Choroid plexus epithelial cell (primary cell): ENCODE data around the gene AACS.
A peak's percentile ranks its signal among the peaks of the same experiment; 100 is the strongest.

Source experiments
- DNase-seq: peaks from one replicate; pipeline ENCODE4 v3.0.0-alpha.2; 2010; ENCODE audit warnings: low read depth
- H3K4me3 ChIP-seq: 2 replicates; pipeline ENCODE4 v1.5.1; 2011; ENCODE audit warnings: low read depth, mild to moderate bottlenecking, control low read depth, low read length, moderate library complexity
- TF ChIP-seq, protein P1 (sequence below): conservative IDR thresholded peaks from 2 replicates; pipeline ENCODE4 v1.5.1; 2011; ENCODE audit warnings: low read depth, mild to moderate bottlenecking, control low read depth, inconsistent platforms, low read length, moderate library complexity

AACS gene, protein sequence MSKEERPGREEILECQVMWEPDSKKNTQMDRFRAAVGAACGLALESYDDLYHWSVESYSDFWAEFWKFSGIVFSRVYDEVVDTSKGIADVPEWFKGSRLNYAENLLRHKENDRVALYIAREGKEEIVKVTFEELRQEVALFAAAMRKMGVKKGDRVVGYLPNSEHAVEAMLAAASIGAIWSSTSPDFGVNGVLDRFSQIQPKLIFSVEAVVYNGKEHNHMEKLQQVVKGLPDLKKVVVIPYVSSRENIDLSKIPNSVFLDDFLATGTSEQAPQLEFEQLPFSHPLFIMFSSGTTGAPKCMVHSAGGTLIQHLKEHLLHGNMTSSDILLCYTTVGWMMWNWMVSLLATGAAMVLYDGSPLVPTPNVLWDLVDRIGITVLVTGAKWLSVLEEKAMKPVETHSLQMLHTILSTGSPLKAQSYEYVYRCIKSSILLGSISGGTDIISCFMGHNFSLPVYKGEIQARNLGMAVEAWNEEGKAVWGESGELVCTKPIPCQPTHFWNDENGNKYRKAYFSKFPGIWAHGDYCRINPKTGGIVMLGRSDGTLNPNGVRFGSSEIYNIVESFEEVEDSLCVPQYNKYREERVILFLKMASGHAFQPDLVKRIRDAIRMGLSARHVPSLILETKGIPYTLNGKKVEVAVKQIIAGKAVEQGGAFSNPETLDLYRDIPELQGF

DNA sequence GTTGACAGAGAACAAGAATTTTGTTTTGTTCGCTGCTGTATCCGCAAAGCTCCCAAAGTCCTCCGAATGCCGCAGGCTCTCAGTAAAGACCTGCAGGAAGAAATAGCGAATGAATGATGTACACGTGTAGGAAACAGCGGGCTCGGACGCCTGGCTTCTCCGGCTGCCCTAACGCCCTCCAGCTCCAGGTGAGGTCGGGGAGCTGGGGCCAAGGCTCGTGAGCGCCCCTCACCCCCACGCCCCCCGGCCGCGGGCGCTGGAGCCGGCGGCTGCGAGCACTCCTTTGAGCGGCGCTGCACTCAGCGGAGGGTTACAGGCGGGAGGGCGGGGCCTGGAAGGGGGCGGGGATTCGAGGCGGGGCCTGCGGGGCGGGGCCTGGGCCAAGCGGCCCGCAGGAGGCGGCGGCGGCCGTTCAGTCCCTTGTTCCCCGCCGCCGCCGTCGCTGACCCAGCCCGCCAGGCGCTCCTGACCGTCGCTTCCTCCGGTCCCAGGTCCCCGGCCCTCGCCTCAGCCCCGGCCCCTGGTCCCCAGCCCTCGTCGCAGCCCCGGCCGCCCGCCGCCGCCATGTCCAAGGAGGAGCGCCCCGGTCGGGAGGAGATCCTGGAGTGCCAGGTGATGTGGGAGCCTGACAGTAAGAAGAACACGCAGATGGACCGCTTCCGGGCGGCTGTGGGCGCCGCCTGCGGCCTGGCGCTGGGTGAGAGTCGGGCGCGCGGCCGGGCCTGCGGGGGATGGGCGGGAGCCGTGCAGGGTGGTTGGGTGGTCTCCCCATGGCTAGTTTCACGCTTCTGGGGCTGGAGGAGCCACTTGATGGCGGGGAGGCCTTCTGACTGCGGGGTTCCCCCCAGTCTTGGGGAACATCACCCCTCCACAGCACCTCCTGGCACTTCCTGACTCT lies at the start of gene AACS:
AACS (plus strand) TSS at position 415 of the 898 bp plus-strand sequence; CDS start at position 565, 150 bp downstream.
- H3K4me3 ChIP-seq = peak within 1 kb of the TSS; percentile 76
- TF ChIP-seq, protein P1, sequence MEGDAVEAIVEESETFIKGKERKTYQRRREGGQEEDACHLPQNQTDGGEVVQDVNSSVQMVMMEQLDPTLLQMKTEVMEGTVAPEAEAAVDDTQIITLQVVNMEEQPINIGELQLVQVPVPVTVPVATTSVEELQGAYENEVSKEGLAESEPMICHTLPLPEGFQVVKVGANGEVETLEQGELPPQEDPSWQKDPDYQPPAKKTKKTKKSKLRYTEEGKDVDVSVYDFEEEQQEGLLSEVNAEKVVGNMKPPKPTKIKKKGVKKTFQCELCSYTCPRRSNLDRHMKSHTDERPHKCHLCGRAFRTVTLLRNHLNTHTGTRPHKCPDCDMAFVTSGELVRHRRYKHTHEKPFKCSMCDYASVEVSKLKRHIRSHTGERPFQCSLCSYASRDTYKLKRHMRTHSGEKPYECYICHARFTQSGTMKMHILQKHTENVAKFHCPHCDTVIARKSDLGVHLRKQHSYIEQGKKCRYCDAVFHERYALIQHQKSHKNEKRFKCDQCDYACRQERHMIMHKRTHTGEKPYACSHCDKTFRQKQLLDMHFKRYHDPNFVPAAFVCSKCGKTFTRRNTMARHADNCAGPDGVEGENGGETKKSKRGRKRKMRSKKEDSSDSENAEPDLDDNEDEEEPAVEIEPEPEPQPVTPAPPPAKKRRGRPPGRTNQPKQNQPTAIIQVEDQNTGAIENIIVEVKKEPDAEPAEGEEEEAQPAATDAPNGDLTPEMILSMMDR = no peak
- DNase-seq = peak; percentile 74

DNA sequence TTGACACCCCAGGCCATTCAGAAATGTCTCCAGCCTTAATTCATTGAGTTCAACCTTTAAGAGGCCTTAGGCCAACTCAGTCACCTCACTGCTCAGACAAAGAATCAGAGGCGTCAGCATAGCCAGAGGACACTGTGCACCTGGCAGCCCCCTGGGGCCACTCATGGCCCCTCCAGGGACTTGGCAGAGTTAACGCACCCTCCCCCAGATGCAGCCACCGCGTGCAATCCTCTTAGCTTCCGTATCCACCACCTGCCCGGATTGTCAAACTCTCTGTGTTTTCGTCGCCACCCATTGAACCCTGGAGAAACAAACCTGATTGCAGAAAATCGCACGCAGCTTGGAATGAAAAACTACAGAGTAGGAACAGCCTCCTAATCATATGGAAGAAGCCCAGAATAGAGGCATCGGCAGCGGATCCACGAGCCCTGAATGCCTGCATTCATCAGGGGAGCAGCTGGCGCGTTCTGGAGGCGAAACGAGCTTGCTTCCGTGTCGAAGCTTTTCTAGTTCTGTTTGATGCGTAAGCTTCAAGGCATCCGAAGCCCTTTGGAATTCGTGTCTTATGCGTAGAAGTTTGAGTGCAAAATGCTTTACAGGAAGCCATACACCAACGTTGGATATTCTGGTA lies 49.4 kb upstream of the AACS start:
- H3K4me3 ChIP-seq = no peak overlapping the region
- TF ChIP-seq, protein P1 = no peak
- no peak for DNase-seq

DNA sequence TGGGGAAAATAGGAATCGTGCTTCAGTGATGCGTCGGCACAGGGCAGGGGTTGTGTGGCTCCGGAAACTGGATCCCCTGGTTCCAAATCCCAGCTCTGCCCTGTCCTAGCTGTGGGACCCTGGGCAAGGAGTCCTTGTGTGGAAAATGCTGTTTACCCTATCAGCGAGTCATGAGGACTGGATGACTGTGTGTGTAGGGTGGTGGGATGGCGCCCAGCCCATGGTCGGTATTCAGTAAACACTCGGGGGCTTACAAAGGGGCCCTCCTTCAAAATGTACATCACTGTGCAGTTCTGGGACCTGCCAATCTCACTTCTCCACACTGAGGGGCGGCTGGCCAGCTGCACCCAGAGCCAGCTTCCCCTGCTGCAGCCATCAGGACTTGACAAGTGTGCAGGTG lies 47.4 kb upstream of the AACS start:
- TF ChIP-seq, protein P1 = no peak
- DNase-seq = no peak
- H3K4me3 ChIP-seq = no peak overlapping the region

DNA sequence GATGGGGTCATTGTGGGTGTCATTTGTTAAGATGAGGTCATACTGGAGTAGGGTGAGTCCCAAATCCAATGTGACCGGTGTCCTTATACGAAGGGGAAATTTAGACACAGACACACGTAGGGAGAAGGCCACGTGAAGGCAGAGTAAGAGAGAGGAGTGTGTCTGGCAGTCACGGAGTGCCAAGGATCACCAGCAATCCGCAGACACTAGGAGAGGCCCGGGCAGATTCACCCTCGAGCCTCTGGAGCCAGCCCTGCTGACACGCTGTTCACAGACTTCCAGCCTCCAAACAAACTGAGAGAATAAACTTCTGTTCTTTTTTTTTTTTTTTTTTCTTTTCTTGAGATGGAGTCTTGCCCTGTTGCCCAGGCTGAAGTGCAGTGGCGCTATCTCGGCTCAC lies 46.9 kb upstream of the AACS start:
- TF ChIP-seq, protein P1 = no peak
- H3K4me3 ChIP-seq = no peak overlapping the region
- DNase-seq = no peak

DNA sequence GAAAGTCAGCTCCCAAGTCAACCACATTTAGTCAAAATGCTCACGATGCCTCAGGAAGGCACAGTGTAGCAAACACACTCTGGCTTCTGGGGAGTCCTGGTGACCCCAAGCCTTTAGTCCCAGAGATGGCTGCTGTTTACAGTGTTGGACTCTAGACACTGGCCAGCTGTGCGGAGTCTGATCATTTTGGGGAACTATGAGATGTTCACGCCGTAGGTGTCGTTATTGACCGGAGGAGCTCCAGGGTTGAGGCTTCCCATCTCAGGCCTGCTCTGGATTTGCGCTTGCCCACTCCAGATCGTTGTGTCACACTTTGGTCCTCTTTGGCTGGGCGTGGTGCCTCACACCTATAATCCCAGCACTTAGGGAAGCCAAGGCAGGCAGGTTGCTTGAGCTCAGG lies 44.1 kb upstream of the AACS start:
- no peak for DNase-seq
- no peak overlapping the region for H3K4me3 ChIP-seq
- TF ChIP-seq, protein P1 = no peak

DNA sequence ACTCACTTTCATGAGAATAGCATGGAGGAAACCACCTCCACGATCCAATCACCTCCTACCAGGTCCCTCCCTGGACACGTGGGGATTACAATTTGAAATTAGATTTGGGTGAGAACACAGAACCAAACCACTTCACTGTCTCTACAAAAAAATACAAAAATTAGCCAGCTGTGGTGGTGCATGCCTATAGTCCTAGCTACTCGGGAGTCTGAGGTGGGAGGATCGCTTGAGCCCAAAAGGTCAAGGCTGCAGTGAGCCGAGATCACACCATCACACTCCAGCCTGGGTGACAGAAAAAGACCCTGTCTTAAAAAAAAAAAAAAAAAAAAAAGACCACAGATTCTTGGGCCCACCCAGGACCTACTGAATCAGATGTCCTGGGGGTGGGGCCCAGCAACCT lies 43.5 kb upstream of the AACS start:
- DNase-seq = no peak
- no peak overlapping the region for H3K4me3 ChIP-seq
- TF ChIP-seq, protein P1 = no peak
